HepG2 (cell line): ENCODE measurements around the gene TMEM80. TPM values are rescaled to one million over a fixed set of nuclear protein-coding genes. Genes with fewer than 3 reads are reported as not detected.
A peak's percentile ranks its signal among the peaks of the same experiment; 100 is the strongest.

ENCODE experiments used
- ATAC-seq: fragments of 200-7000 bp; cut with Tn5 transposase; 3 replicates; pipeline ENCODE4 v1.9.1; 2020; ENCODE audit warnings: mild to moderate bottlenecking, moderate library complexity
- BruUV-seq: library from RNA; stranded (reverse); fragments of 400-500 nt; replicated peaks from 2 replicates; lab custom pipeline; 2021; lab: Mats Ljungman, UMichigan
- CTCF ChIA-PET: fragments of 300-600 bp; formaldehyde crosslinking; extraction: SDS; loops from one replicate; lab custom pipeline; 2021; ENCODE audit warnings: low total read pairs, inconsistent platforms, low intra/inter-chr PET ratio; lab: Yijun Ruan, JAX
- POLR2A ChIA-PET: fragments of 350-600 bp; sonication (Branson Sonifier 250); formaldehyde crosslinking; loops from one replicate; lab custom pipeline; 2020; ENCODE audit warnings: antibody characterized with exemption, inconsistent platforms; lab: Yijun Ruan, JAX
- DNase-seq: peaks from one replicate; pipeline ENCODE4 v3.0.0-alpha.2; 2015; ENCODE audit warnings: low spot score
- FAIRE-seq: peaks from 3 replicates; lab custom pipeline; 2011; peaks lifted over from hg19 to GRCh38; lab: Jason Lieb, UNC
- H2AFZ ChIP-seq: one replicate; pipeline ENCODE4 v1.6.1; 2011; ENCODE audit warnings: low read length, inconsistent platforms
- H3K27ac ChIP-seq: fragments of 300-600 bp; 3 replicates; pipeline ENCODE4 v1.8.0; 2011; ENCODE audit warnings: mixed run types, mild to moderate bottlenecking, mixed read lengths, low read length, inconsistent platforms; ENCODE audit not compliant: insufficient read depth; ENCODE audit errors: extremely low read length
- H3K27me3 ChIP-seq, 2 experiments: fragments of 200-600 bp in 1 of 2; 2 replicates in 1 of 2; 3 replicates in 1 of 2; pipeline versions ENCODE4 v1.6.0 to v1.8.0; 2011; ENCODE audit warnings: low read length in 2 of 2, mild to moderate bottlenecking in 2 of 2, moderate library complexity in 2 of 2, inconsistent platforms in 1 of 2; ENCODE audit not compliant: insufficient read depth in 2 of 2, control insufficient read depth in 1 of 2
- H3K36me3 ChIP-seq, 2 experiments: fragments of 200-600 bp in 1 of 2; replicated peaks in 1 of 2; 2 replicates in 1 of 2; 3 replicates in 1 of 2; pipeline versions ENCODE4 v1.5.1 to v1.8.0; 2011; ENCODE audit warnings: low read length in 2 of 2, inconsistent platforms in 1 of 2; ENCODE audit not compliant: insufficient read depth in 2 of 2, control insufficient read depth in 1 of 2
- H3K4me1 ChIP-seq: 2 replicates; pipeline ENCODE4 v1.5.1; 2012; ENCODE audit warnings: low read length, inconsistent platforms; ENCODE audit not compliant: insufficient read depth
- H3K4me2 ChIP-seq: 2 replicates; pipeline ENCODE4 v1.6.0; 2011; ENCODE audit warnings: low read depth, low read length, inconsistent platforms
- H3K4me3 ChIP-seq, 3 experiments: fragments of 200-600 bp in 1 of 3; sonication (generic), shearing (Covaris generic) in 1 of 3; replicated peaks in 1 of 3; 2 replicates each; pipeline ENCODE4 v1.5.1; 2011 to 2016; ENCODE audit warnings: low read length in 3 of 3, inconsistent platforms in 2 of 3, low read depth in 2 of 3, mild to moderate bottlenecking in 2 of 3, control low read depth in 1 of 3, mixed read lengths in 1 of 3; ENCODE audit not compliant: insufficient read depth in 1 of 3
- H3K79me2 ChIP-seq: one replicate; pipeline ENCODE4 v1.6.1; 2011; ENCODE audit warnings: low read length, inconsistent platforms; ENCODE audit not compliant: insufficient read depth
- H3K9ac ChIP-seq: 2 replicates; pipeline ENCODE4 v1.6.0; 2011; ENCODE audit warnings: mild to moderate bottlenecking, low read depth, low read length, inconsistent platforms; ENCODE audit not compliant: insufficient read depth
- H3K9me3 ChIP-seq: 2 replicates; pipeline ENCODE4 v1.5.1; 2012; ENCODE audit warnings: mild to moderate bottlenecking, low read length
- H4K20me1 ChIP-seq: 2 replicates; pipeline ENCODE4 v1.6.0; 2011; ENCODE audit warnings: inconsistent platforms, mild to moderate bottlenecking, low read length, moderate library complexity; ENCODE audit not compliant: insufficient read depth
- FOXA1 ChIP-seq, 2 experiments: fragments of 450-650 bp in 1 of 2; sonication (generic) in 1 of 2; formaldehyde crosslinking in 1 of 2; IDR thresholded peaks; 2 replicates each; pipeline versions ENCODE4 v1.4.0 to v1.6.1; 2016 to 2020; ENCODE audit warnings: missing genetic modification reagents in 1 of 2
- FOXA3 ChIP-seq: IDR thresholded peaks from 2 replicates; pipeline ENCODE4 v1.6.1; 2016; ENCODE audit warnings: missing genetic modification reagents, missing compliant biosample characterization
- IKZF1 ChIP-seq: fragments of 450-650 bp; IDR thresholded peaks from 2 replicates; pipeline ENCODE4 v1.7.1; 2016
- KDM1A ChIP-seq: IDR thresholded peaks from 2 replicates; pipeline ENCODE4 v1.6.1; 2016; ENCODE audit warnings: missing compliant biosample characterization
- KDM2A ChIP-seq: sonication (generic); formaldehyde crosslinking; IDR thresholded peaks from 2 replicates; pipeline ENCODE4 v1.4.0; 2020; ENCODE audit warnings: low read depth, missing genetic modification reagents, borderline replicate concordance
- SAP130 ChIP-seq: IDR thresholded peaks from 2 replicates; pipeline ENCODE4 v1.6.1; 2016; ENCODE audit warnings: low read depth
- SNAI1 ChIP-seq: sonication (generic); formaldehyde crosslinking; IDR thresholded peaks from 2 replicates; pipeline ENCODE4 v1.5.0; 2020; ENCODE audit warnings: mild to moderate bottlenecking, missing genetic modification reagents, borderline replicate concordance
- SOX5 ChIP-seq: IDR thresholded peaks from 2 replicates; pipeline ENCODE4 v1.6.1; 2016; ENCODE audit warnings: borderline replicate concordance
- XRCC5 ChIP-seq: fragments of 200-400 bp; formaldehyde crosslinking; optimal IDR thresholded peaks from 2 replicates; pipeline ENCODE3; 2017; ENCODE audit warnings: mild to moderate bottlenecking, low read length
- ZBTB7B ChIP-seq: sonication (generic); formaldehyde crosslinking; IDR thresholded peaks from 2 replicates; pipeline ENCODE4 v1.4.0; 2020; ENCODE audit warnings: missing genetic modification reagents
- ZNF12 ChIP-seq: sonication (generic); formaldehyde crosslinking; IDR thresholded peaks from 2 replicates; pipeline ENCODE4 v1.5.0; 2020; ENCODE audit warnings: missing genetic modification reagents
- ZNF563 ChIP-seq: sonication (generic); formaldehyde crosslinking; IDR thresholded peaks from 2 replicates; pipeline ENCODE4 v1.8.0; 2022; ENCODE audit warnings: mild to moderate bottlenecking, moderate library complexity, missing genetic modification reagents
- ZNF589 ChIP-seq: sonication (generic); formaldehyde crosslinking; conservative IDR thresholded peaks from 2 replicates; pipeline ENCODE4 v1.8.0; 2022; ENCODE audit warnings: mild to moderate bottlenecking, moderate library complexity, missing genetic modification reagents
- WGBS: methylation state at CpG from one replicate; pipeline ENCODE4 v1.1.6; 2017; ENCODE audit warnings: low lambda C conversion rate; 5-methylcytosine and 5-hydroxymethylcytosine counted together
- in situ Hi-C: cut with HindIII; loops from 2 replicates; pipeline ENCODE4 v1.10.0; 2017; ENCODE audit warnings: low pct_unique_long_range_greater_than_20kb; ENCODE audit not compliant: extremely low pct_ligation_motif_present
- intact Hi-C: fragments of 100-400 bp; cut with micrococcal nuclease; formaldehyde crosslinking; loops from one replicate; pipeline ENCODE4 v1.10.0; 2022; ENCODE audit not compliant: unreplicated experiment
- polyA plus RNA-seq, 8 experiments: library from polyadenylated mRNA; depleted of rRNA in 3 of 8; stranded (reverse) in 7 of 8; unstranded in 1 of 8; fragments of >200 nt; fragmentation: Illumina TruSeq in 4 of 8; extraction: Trizol in 4 of 8; gene quantifications; 2 replicates each; pipeline versions ENCODE4 v1.2.1 to v1.2.3, GENCODE V29; 2011 to 2016; ENCODE audit warnings: low read depth in 4 of 8, missing spikeins in 1 of 8, mixed read lengths in 1 of 8; ENCODE audit not compliant: insufficient read depth in 1 of 8
- total RNA-seq, 5 experiments: library from RNA; depleted of rRNA; stranded (reverse); fragments of >200 nt; fragmentation: Illumina TruSeq; extraction: Trizol; gene quantifications; 2 replicates each; pipeline ENCODE4 v1.2.3, GENCODE V29; 2016; ENCODE audit warnings: low read depth in 1 of 5
- TF ChIP-seq, protein P1 (sequence below): sonication (generic); formaldehyde crosslinking; IDR thresholded peaks from 2 replicates; pipeline ENCODE4 v1.5.0; 2020; ENCODE audit warnings: mild to moderate bottlenecking, missing genetic modification reagents, borderline replicate concordance
- TF ChIP-seq, protein P2 (sequence below): fragments of 450-650 bp; IDR thresholded peaks from 2 replicates; pipeline ENCODE4 v1.6.1; 2016
- TF ChIP-seq, protein P3 (sequence below): sonication (generic); formaldehyde crosslinking; IDR thresholded peaks from 2 replicates; pipeline ENCODE4 v1.4.0; 2020; ENCODE audit warnings: missing genetic modification reagents, borderline replicate concordance

TMEM80 gene
- total and polyA plus RNA-seq, 2 of the 13 experiments (the other 11 are each of a cell fraction or from before 2014, with no cell fraction given), result 5.6 to 17.1 TPM

DNA sequence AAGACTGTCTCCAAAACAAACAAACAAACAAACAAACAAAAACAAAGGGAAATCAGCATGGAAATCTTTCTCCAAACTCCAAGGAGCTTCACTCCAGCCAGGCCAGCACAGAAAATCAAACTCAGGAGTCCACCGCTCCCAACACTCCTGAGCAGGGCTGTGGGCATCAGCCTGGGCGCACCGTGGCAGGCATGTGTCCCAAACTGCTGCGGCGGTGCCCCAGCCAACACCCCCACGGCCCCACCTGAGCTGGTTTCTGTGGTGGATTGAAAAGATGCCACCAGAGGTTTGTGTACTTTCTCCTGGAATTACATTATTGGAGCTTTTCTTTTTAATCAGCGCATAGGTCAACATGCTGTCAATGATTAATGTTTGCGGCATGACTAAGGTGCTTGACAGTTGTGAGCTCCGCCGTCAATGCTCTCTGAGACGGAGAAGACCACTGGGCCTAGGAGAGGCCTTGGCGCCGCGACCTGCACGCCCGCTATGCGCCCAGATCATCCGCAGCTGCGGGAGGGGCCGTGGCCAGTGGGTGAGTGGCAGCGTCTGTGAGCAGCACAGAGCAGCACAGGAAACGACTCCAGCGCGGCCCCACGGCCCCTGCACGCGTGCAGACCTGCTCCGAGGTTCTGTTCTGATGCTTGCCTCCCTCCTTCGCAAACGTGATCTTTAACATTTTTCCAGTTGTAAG is 40.4 kb upstream of the TMEM80 start:
- Histone ChIP-seq H3K27ac (peak overlapping the region; percentile 78), H3K9me3 (no peaks in the 10 kb centered on the region), H3K27me3 (no peaks in the 10 kb centered on the region), H3K4me1 (peaks cover 47% of the 10 kb centered on the region), H2AFZ (no peak overlapping the region), H3K79me2 (no peaks in the 10 kb centered on the region), H3K4me3 (peak overlapping the region in 1 of 3 experiments; percentile 39; a peak in 1 of 6 replicates), H3K4me2 (peak overlapping the region; percentile 69), H4K20me1 (peaks cover 13% of the 10 kb centered on the region; the same call in 1 of the 2 replicates), H3K9ac (peak overlapping the region; percentile 23; the same call in 1 of the 2 replicates), H3K36me3 (peaks cover 12 to 29% of the 10 kb centered on the region in 2 experiments; a peak in 4 of 5 replicates)
- in situ Hi-C loops, result loop anchor here (5.0 kb wide), 1 partner anchor 72 kb away; no protein-coding TSS in a partner anchor
- intact Hi-C loops, result loop anchor here (10.0 kb wide), 1 partner anchor 50 kb away; the partner anchor contains the start of gene EPS8L2
- FAIRE-seq (peak; percentile 86), ATAC-seq (peak; percentile 92), DNase-seq (peak; percentile 90)
- ChIA-PET CTCF (no interaction called here), POLR2A (interaction anchor here (0.7 to 2.0 kb wide), 15 partner anchors 14 to 164 kb away, joined by 3 to 9 read pairs (median 4); partner anchors contain the start of genes DEAF1, GATD1, PHRF1 and PIDD1)
- BruUV-seq, result no TSS peak
- WGBS, result 12% methylated on average over 12 of the region's 30 CpGs
- TF ChIP-seq FOXA3, result peak; percentile 87
- TF ChIP-seq, protein P1, sequence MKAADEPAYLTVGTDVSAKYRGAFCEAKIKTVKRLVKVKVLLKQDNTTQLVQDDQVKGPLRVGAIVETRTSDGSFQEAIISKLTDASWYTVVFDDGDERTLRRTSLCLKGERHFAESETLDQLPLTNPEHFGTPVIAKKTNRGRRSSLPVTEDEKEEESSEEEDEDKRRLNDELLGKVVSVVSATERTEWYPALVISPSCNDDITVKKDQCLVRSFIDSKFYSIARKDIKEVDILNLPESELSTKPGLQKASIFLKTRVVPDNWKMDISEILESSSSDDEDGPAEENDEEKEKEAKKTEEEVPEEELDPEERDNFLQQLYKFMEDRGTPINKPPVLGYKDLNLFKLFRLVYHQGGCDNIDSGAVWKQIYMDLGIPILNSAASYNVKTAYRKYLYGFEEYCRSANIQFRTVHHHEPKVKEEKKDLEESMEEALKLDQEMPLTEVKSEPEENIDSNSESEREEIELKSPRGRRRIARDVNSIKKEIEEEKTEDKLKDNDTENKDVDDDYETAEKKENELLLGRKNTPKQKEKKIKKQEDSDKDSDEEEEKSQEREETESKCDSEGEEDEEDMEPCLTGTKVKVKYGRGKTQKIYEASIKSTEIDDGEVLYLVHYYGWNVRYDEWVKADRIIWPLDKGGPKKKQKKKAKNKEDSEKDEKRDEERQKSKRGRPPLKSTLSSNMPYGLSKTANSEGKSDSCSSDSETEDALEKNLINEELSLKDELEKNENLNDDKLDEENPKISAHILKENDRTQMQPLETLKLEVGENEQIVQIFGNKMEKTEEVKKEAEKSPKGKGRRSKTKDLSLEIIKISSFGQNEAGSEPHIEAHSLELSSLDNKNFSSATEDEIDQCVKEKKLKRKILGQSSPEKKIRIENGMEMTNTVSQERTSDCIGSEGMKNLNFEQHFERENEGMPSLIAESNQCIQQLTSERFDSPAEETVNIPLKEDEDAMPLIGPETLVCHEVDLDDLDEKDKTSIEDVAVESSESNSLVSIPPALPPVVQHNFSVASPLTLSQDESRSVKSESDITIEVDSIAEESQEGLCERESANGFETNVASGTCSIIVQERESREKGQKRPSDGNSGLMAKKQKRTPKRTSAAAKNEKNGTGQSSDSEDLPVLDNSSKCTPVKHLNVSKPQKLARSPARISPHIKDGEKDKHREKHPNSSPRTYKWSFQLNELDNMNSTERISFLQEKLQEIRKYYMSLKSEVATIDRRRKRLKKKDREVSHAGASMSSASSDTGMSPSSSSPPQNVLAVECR (CRISPR knock-in tag), result peak; percentile 71
- peak; percentile 63 for TF ChIP-seq XRCC5
- no peak for TF ChIP-seq ZNF589 (CRISPR knock-in tag)
- TF ChIP-seq ZBTB7B (CRISPR knock-in tag), result 0 out of 2 replicates have a peak, but pooled peaks have one; percentile 62
- peak; percentile 46; the same call in 1 of the 2 replicates for TF ChIP-seq KDM2A (CRISPR knock-in tag)
- TF ChIP-seq SNAI1 (CRISPR knock-in tag), result 0 out of 2 replicates have a peak, but pooled peaks have one; percentile 69
- no peak for TF ChIP-seq FOXA1 (IDR thresholded peaks at IDR 0.05)
- peak; percentile 90 for TF ChIP-seq FOXA1 (CRISPR knock-in tag; IDR thresholded peaks at IDR 0.05)
- TF ChIP-seq IKZF1, result no peak
- TF ChIP-seq SAP130 (CRISPR knock-in tag), result peak; percentile 92
- 0 out of 2 replicates have a peak, but pooled peaks have one; percentile 26 for TF ChIP-seq ZNF563 (CRISPR knock-in tag)
- TF ChIP-seq SOX5, result peak; percentile 32; the same call in 1 of the 2 replicates
- TF ChIP-seq ZNF12 (CRISPR knock-in tag), result 0 out of 2 replicates have a peak, but pooled peaks have one; percentile 36
- TF ChIP-seq, protein P2, sequence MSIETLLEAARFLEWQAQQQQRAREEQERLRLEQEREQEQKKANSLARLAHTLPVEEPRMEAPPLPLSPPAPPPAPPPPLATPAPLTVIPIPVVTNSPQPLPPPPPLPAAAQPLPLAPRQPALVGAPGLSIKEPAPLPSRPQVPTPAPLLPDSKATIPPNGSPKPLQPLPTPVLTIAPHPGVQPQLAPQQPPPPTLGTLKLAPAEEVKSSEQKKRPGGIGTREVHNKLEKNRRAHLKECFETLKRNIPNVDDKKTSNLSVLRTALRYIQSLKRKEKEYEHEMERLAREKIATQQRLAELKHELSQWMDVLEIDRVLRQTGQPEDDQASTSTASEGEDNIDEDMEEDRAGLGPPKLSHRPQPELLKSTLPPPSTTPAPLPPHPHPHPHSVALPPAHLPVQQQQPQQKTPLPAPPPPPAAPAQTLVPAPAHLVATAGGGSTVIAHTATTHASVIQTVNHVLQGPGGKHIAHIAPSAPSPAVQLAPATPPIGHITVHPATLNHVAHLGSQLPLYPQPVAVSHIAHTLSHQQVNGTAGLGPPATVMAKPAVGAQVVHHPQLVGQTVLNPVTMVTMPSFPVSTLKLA, result 0 out of 2 replicates have a peak, but pooled peaks have one; percentile 21
- TF ChIP-seq, protein P3, sequence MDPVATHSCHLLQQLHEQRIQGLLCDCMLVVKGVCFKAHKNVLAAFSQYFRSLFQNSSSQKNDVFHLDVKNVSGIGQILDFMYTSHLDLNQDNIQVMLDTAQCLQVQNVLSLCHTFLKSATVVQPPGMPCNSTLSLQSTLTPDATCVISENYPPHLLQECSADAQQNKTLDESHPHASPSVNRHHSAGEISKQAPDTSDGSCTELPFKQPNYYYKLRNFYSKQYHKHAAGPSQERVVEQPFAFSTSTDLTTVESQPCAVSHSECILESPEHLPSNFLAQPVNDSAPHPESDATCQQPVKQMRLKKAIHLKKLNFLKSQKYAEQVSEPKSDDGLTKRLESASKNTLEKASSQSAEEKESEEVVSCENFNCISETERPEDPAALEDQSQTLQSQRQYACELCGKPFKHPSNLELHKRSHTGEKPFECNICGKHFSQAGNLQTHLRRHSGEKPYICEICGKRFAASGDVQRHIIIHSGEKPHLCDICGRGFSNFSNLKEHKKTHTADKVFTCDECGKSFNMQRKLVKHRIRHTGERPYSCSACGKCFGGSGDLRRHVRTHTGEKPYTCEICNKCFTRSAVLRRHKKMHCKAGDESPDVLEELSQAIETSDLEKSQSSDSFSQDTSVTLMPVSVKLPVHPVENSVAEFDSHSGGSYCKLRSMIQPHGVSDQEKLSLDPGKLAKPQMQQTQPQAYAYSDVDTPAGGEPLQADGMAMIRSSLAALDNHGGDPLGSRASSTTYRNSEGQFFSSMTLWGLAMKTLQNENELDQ (CRISPR knock-in tag), result no peak
- TF ChIP-seq KDM1A (CRISPR knock-in tag), result no peak
